Tibial artery (tissue), 4 donors: ENCODE measurements around the gene CSF2.

ENCODE experiments used
- DNase-seq, 2 donors: peaks; one replicate each; pipeline ENCODE4 v3.0.0-alpha.2; 2019
- H3K27ac ChIP-seq, 2 donors: fragments of 200-600 bp; sonication (generic) in 1 of 2; 1 replicate in 1 of 2; 2 replicates in 1 of 2; pipeline ENCODE4 v1.5.1; 2018 to 2019; ENCODE audit warnings: mild to moderate bottlenecking in 1 of 2
- H3K27me3 ChIP-seq, 2 donors: fragments of 200-600 bp; sonication (generic) in 1 of 2; one replicate each; pipeline versions ENCODE4 v1.5.1 to v1.6.0; 2016 to 2019
- H3K36me3 ChIP-seq, 3 donors: fragments of 200-600 bp; sonication (generic) in 2 of 3; one replicate each; pipeline ENCODE4 v1.5.1; 2016 to 2019; ENCODE audit warnings: mild to moderate bottlenecking in 2 of 3
- H3K4me1 ChIP-seq, 4 donors: fragments of 200-600 bp; sonication (generic) in 2 of 4; 1 replicate in 3 of 4; 2 replicates in 1 of 4; pipeline ENCODE4 v1.5.1; 2016 to 2019
- H3K4me3 ChIP-seq, 2 donors: fragments of 200-600 bp; sonication (generic) in 1 of 2; 1 replicate in 1 of 2; 2 replicates in 1 of 2; pipeline ENCODE4 v1.5.1; 2018 to 2019; ENCODE audit warnings: mild to moderate bottlenecking in 2 of 2
- H3K9me3 ChIP-seq, 3 donors: fragments of 200-600 bp; sonication (generic) in 1 of 3; one replicate each; pipeline ENCODE4 v1.5.1; 2016 to 2019
- CTCF ChIP-seq, 2 experiments: fragments of 200-600 bp in 1 of 2; fragments of 450-650 bp in 1 of 2; IDR thresholded peaks; one replicate each; pipeline ENCODE4 v1.5.1; 2017 to 2019; ENCODE audit warnings: antibody characterized with exemption in 2 of 2, mild to moderate bottlenecking in 1 of 2, moderate library complexity in 1 of 2
- intact Hi-C: fragments of 100-400 bp; cut with DNase I; formaldehyde crosslinking; loops from one replicate; pipeline ENCODE4 v1.15.0; 2023; ENCODE audit warnings: low total_unique reads

CSF2 gene

GRCh38 chr5:132067451-132067850 is 6.1 kb upstream of the CSF2 start:
- Histone ChIP-seq H3K4me1 (no peaks in the 10 kb centered on the region), H3K27ac (no peak overlapping the region), H3K27me3 (no peaks in the 10 kb centered on the region), H3K36me3 (no peaks in the 10 kb centered on the region), H3K4me3 (no peak overlapping the region), H3K9me3 (no peaks in the 10 kb centered on the region)
- intact Hi-C loops = no loop called here
- DNase-seq = no peak
- no peak for TF ChIP-seq CTCF (IDR thresholded peaks at IDR 0.05)

- Histone ChIP-seq H3K27me3 (no peaks in the 10 kb centered on the region), H3K9me3 (no peaks in the 10 kb centered on the region), H3K4me3 (no peak overlapping the region), H3K27ac (no peak overlapping the region), H3K36me3 (no peaks in the 10 kb centered on the region), H3K4me1 (no peaks in the 10 kb centered on the region)
- no peak for DNase-seq
- TF ChIP-seq CTCF (IDR thresholded peaks at IDR 0.05) = no peak
- intact Hi-C loops = no loop called here
Observed at GRCh38 chr5:132067941-132068808, 5.4 kb upstream of the CSF2 start.

GRCh38 chr5:132069561-132069960 is 4.0 kb upstream of the CSF2 start:
- no peaks in the 10 kb centered on the region for H3K27me3 ChIP-seq
- no peak overlapping the region for H3K27ac ChIP-seq
- no peak for DNase-seq
- no peaks in the 10 kb centered on the region for H3K4me1 ChIP-seq
- H3K36me3 ChIP-seq = no peaks in the 10 kb centered on the region
- no peak overlapping the region for H3K4me3 ChIP-seq
- no peak for TF ChIP-seq CTCF (IDR thresholded peaks at IDR 0.05)
- H3K9me3 ChIP-seq = no peaks in the 10 kb centered on the region
- intact Hi-C loops = no loop called here

- Histone ChIP-seq H3K36me3 (no peaks in the 10 kb centered on the region), H3K4me3 (no peak overlapping the region), H3K9me3 (no peaks in the 10 kb centered on the region), H3K27me3 (no peaks in the 10 kb centered on the region), H3K27ac (no peak overlapping the region), H3K4me1 (no peaks in the 10 kb centered on the region)
- DNase-seq = no peak
- TF ChIP-seq CTCF (IDR thresholded peaks at IDR 0.05) = no peak
- intact Hi-C loops = no loop called here
Observed at GRCh38 chr5:132069994-132070393, 3.6 kb upstream of the CSF2 start.

- H3K4me1 ChIP-seq = no peaks in the 10 kb centered on the region
- DNase-seq = no peak
- no peaks in the 10 kb centered on the region for H3K36me3 ChIP-seq
- no peaks in the 10 kb centered on the region for H3K27me3 ChIP-seq
- H3K4me3 ChIP-seq = no peak overlapping the region
- no peak overlapping the region for H3K27ac ChIP-seq
- intact Hi-C loops = no loop called here
- no peak for TF ChIP-seq CTCF (IDR thresholded peaks at IDR 0.05)
- H3K9me3 ChIP-seq = no peaks in the 10 kb centered on the region
Observed at GRCh38 chr5:132070460-132071337, 2.9 kb upstream of the CSF2 start.
